HCT116 (cell line): ENCODE measurements around the gene HDAC8. TPM values are rescaled to one million over a fixed set of nuclear protein-coding genes. Genes with fewer than 3 reads are reported as not detected.
"Not testable (repeated sequence)": the region's sequence is repeated elsewhere in the genome, so short reads cannot be mapped to it uniquely, and the experiment has no call there.

Experiments used
- ATAC-seq: fragments of 200-7000 bp; cut with Tn5 transposase; 2 replicates; pipeline ENCODE4 v1.9.1; 2020; ENCODE audit warnings: mild to moderate bottlenecking, moderate library complexity
- BruUV-seq: library from RNA; stranded (reverse); fragments of 400-500 nt; replicated peaks from 2 replicates; lab custom pipeline; 2021; lab: Mats Ljungman, UMichigan
- CTCF ChIA-PET: fragments of 300-600 bp; sonication (Branson Sonifier 250); formaldehyde crosslinking; loops from one replicate; lab custom pipeline; 2021; ENCODE audit warnings: antibody characterized with exemption; lab: Charles Lee
- POLR2A ChIA-PET: fragments of 300-600, 350-600 bp; sonication (Branson Sonifier 250); formaldehyde crosslinking; loops from one replicate; lab custom pipeline; 2021; ENCODE audit warnings: antibody characterized with exemption; lab: Charles Lee
- RAD21 ChIA-PET, 2 experiments: fragments of 300-600 bp; sonication (Branson Sonifier 250); formaldehyde crosslinking; loops; one replicate each; lab custom pipeline; 2023; ENCODE audit warnings: low total read pairs in 2 of 2; ENCODE audit not compliant: uncharacterized antibody in 2 of 2, unreplicated experiment in 2 of 2, low non-redundant PET in 1 of 2; lab: Charles Lee
- DNase-seq: peaks from one replicate; pipeline ENCODE4 v3.0.0-alpha.2; 2010; ENCODE audit warnings: low read depth, low spot score
- H2AFZ ChIP-seq: fragments of 200-600 bp; shearing (Covaris generic), sonication (generic); 2 replicates; pipeline ENCODE4 v1.6.1; 2017; ENCODE audit warnings: low read depth, mixed run types, mixed read lengths, antibody characterized with exemption, low read length; ENCODE audit not compliant: poor library complexity, severe bottlenecking
- H3K27ac ChIP-seq: 2 replicates; pipeline ENCODE4 v1.5.1; 2012; ENCODE audit warnings: low read depth, low read length
- H3K27me3 ChIP-seq: fragments of 200-600 bp; sonication (generic); 2 replicates; pipeline ENCODE4 v1.6.1; 2016; ENCODE audit warnings: mixed run types, low read length, mixed read lengths; ENCODE audit not compliant: insufficient read depth
- H3K36me3 ChIP-seq, 2 experiments: fragments of 200-500 bp in 1 of 2; fragments of 200-600 bp in 1 of 2; sonication (Bioruptor generic) in 1 of 2; sonication (generic) in 1 of 2; 2 replicates each; pipeline versions ENCODE4 v1.5.1 to v1.6.1; 2014 to 2016; ENCODE audit warnings: low read length in 2 of 2, inconsistent platforms in 1 of 2, mixed read lengths in 1 of 2, mixed run types in 1 of 2; ENCODE audit not compliant: insufficient read depth in 2 of 2, control insufficient read depth in 1 of 2
- H3K4me1 ChIP-seq, 2 experiments: fragments of 200-600 bp in 1 of 2; sonication (generic) in 1 of 2; 2 replicates each; pipeline versions ENCODE4 v1.5.1 to v1.6.1; 2012 to 2017; ENCODE audit warnings: low read length in 2 of 2, inconsistent platforms in 1 of 2, mild to moderate bottlenecking in 1 of 2, mixed read lengths in 1 of 2, mixed run types in 1 of 2, moderate library complexity in 1 of 2; ENCODE audit not compliant: insufficient read depth in 2 of 2, control insufficient read depth in 1 of 2
- H3K4me2 ChIP-seq: fragments of 200-600 bp; sonication (generic); 2 replicates; pipeline ENCODE4 v1.6.1; 2017; ENCODE audit warnings: mixed run types, low read length, mixed read lengths
- H3K4me3 ChIP-seq, 2 experiments: fragments of 200-600 bp in 1 of 2; sonication (generic) in 1 of 2; replicated peaks in 1 of 2; 2 replicates each; pipeline ENCODE4 v1.5.1; 2011 to 2016; ENCODE audit warnings: low read length in 2 of 2, control low read depth in 1 of 2, low read depth in 1 of 2, mild to moderate bottlenecking in 1 of 2, mixed read lengths in 1 of 2, mixed run types in 1 of 2
- H3K79me2 ChIP-seq: fragments of 200-600 bp; sonication (generic); 2 replicates; pipeline ENCODE4 v1.6.1; 2017; ENCODE audit warnings: mild to moderate bottlenecking, mixed run types, low read length, moderate library complexity, mixed read lengths; ENCODE audit not compliant: insufficient read depth
- H3K9ac ChIP-seq: fragments of 200-600 bp; sonication (generic); 2 replicates; pipeline ENCODE4 v1.6.1; 2016; ENCODE audit warnings: low read length, mixed read lengths
- H3K9me2 ChIP-seq: fragments of 200-600 bp; sonication (generic), shearing (Covaris generic); 2 replicates; pipeline ENCODE4 v1.6.1; 2017; ENCODE audit warnings: mixed run types, mild to moderate bottlenecking, moderate library complexity; ENCODE audit not compliant: insufficient read depth
- H3K9me3 ChIP-seq, 2 experiments: fragments of 200-500 bp in 1 of 2; fragments of 200-600 bp in 1 of 2; sonication (Bioruptor generic) in 1 of 2; sonication (generic) in 1 of 2; 2 replicates each; pipeline ENCODE4 v1.6.1; 2014 to 2017; ENCODE audit warnings: low read length in 2 of 2, mixed read lengths in 2 of 2, inconsistent platforms in 1 of 2, low read depth in 1 of 2, mild to moderate bottlenecking in 1 of 2, mixed run types in 1 of 2, moderate library complexity in 1 of 2; ENCODE audit not compliant: control insufficient read depth in 1 of 2, insufficient read depth in 1 of 2
- H4K20me1 ChIP-seq: fragments of 200-600 bp; sonication (generic), shearing (Covaris generic); 2 replicates; pipeline ENCODE4 v1.6.1; 2017; ENCODE audit warnings: mixed run types, mild to moderate bottlenecking, moderate library complexity; ENCODE audit not compliant: insufficient read depth
- EZH2phosphoT487 ChIP-seq: fragments of 200-600 bp; IDR thresholded peaks from 2 replicates; pipeline ENCODE4 v1.6.1; 2018; ENCODE audit warnings: antibody characterized with exemption, borderline replicate concordance
- RAD21 ChIP-seq: IDR thresholded peaks from 2 replicates; pipeline ENCODE4 v1.6.1; 2012; ENCODE audit warnings: low read depth, mild to moderate bottlenecking
- YY1 ChIP-seq: IDR thresholded peaks from 2 replicates; pipeline ENCODE4 v1.6.1; 2011; ENCODE audit warnings: low read length, low read depth, moderate library complexity, mild to moderate bottlenecking; ENCODE audit not compliant: insufficient replicate concordance; ENCODE audit errors: extremely low read depth
- intact Hi-C: fragments of 100-400 bp; cut with micrococcal nuclease; formaldehyde crosslinking; loops from 2 replicates; pipeline ENCODE4 v1.10.0; 2022
- total RNA-seq: library from RNA; stranded (reverse); gene quantifications from one replicate; pipeline ENCODE4 v1.2.1, GENCODE V29; 2021; ENCODE audit not compliant: unreplicated experiment
- TF ChIP-seq, protein P1 (sequence below): IDR thresholded peaks from 2 replicates; pipeline ENCODE4 v1.6.1; 2012

HDAC8 gene
- total RNA-seq, 1 experiment from 2014 or later: 24.1 TPM

- no peaks in the 10 kb centered on the region for H3K9me3 ChIP-seq
- peaks cover 0 to 6% of the 10 kb centered on the region in 2 experiments; a peak in 2 of 4 replicates for H3K36me3 ChIP-seq
- H3K9ac ChIP-seq: no peak overlapping the region
- no peaks in the 10 kb centered on the region for H3K27me3 ChIP-seq
- H3K4me3 ChIP-seq: no peak overlapping the region
- H2AFZ ChIP-seq: no peak overlapping the region
- no TSS peak for BruUV-seq
- intact Hi-C loops: no loop called here
- no peak overlapping the region for H3K4me2 ChIP-seq
- ATAC-seq (no peak), DNase-seq (no peak)
- H3K79me2 ChIP-seq: no peaks in the 10 kb centered on the region
- ChIA-PET POLR2A (no interaction called here), RAD21 (no interaction called here), CTCF (no interaction called here)
- no peaks in the 10 kb centered on the region for H4K20me1 ChIP-seq
- no peaks in the 10 kb centered on the region for H3K4me1 ChIP-seq
- TF ChIP-seq, protein P1, sequence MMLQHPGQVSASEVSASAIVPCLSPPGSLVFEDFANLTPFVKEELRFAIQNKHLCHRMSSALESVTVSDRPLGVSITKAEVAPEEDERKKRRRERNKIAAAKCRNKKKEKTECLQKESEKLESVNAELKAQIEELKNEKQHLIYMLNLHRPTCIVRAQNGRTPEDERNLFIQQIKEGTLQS: no peak
- TF ChIP-seq RAD21 (no peak), EZH2phosphoT487 (no peak), YY1 (no peak)
- no peaks in the 10 kb centered on the region for H3K9me2 ChIP-seq
- H3K27ac ChIP-seq: no peak overlapping the region
Observed at GRCh38 chrX:72566448-72566847, 6.2 kb downstream of the HDAC8 start.

DNA sequence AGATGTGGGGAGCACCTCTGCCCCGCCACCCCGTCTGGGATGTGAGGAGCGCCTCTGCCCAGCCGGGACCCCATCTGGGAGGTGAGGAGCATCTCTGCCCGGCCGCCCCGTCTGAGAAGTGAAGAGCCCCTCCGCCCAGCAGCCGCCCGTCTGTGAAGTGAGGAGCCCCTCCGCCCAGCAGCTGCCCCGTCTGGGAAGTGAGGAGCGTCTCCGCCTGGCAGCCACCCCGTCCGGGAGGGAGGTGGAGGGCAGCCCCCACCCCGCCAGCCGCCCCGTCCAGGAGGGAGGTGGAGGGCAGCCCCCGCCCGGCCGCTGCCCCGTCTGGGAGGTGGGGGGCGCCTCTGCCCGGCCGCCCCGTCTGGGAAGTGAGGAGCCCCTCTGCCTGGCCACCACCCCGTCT, 13.0 kb downstream of the HDAC8 start:
- H3K4me2 ChIP-seq, DNase-seq, H3K79me2 ChIP-seq, POLR2A ChIA-PET, H4K20me1 ChIP-seq, H3K27me3 ChIP-seq, H3K4me1 ChIP-seq, RAD21 ChIA-PET, H3K36me3 ChIP-seq, H3K27ac ChIP-seq, CTCF ChIA-PET, H3K4me3 ChIP-seq, H3K9me2 ChIP-seq, ATAC-seq, BruUV-seq, H2AFZ ChIP-seq, intact Hi-C loops, H3K9ac ChIP-seq, H3K9me3 ChIP-seq: not testable (repeated sequence)
